Gastroesophageal sphincter (tissue), 4 donors: ENCODE measurements around the gene KCND2. TPM values are rescaled to one million over a fixed set of nuclear protein-coding genes. Genes with fewer than 3 reads are reported as not detected.

Experiments used
- ATAC-seq: fragments of 150-250 bp; one replicate; pipeline ENCODE4 v1.9.1; 2016; ENCODE audit warnings: mild to moderate bottlenecking, moderate library complexity
- H3K27ac ChIP-seq, 4 donors: fragments of 200-600 bp; sonication (generic) in 3 of 4; 1 replicate in 3 of 4; 2 replicates in 1 of 4; pipeline ENCODE4 v1.5.1; 2016 to 2019
- H3K27me3 ChIP-seq: fragments of 200-600 bp; sonication (generic); one replicate; pipeline ENCODE4 v1.5.1; 2019
- H3K36me3 ChIP-seq, 2 donors: fragments of 200-600 bp; sonication (generic); one replicate each; pipeline ENCODE4 v1.5.1; 2019; ENCODE audit warnings: control low read depth in 1 of 2
- H3K4me1 ChIP-seq, 3 donors: fragments of 200-600 bp; sonication (generic); 1 replicate in 2 of 3; 2 replicates in 1 of 3; pipeline ENCODE4 v1.5.1; 2016 to 2019; ENCODE audit warnings: control low read depth in 2 of 3
- H3K4me3 ChIP-seq, 2 donors: fragments of 200-600 bp; sonication (generic); one replicate each; pipeline ENCODE4 v1.5.1; 2019; ENCODE audit warnings: mild to moderate bottlenecking in 1 of 2, moderate library complexity in 1 of 2
- H3K9me3 ChIP-seq, 3 donors: fragments of 200-600 bp; sonication (generic); one replicate each; pipeline ENCODE4 v1.5.1; 2017 to 2019; ENCODE audit warnings: control low read depth in 2 of 3
- EP300 ChIP-seq: sonication (generic); formaldehyde crosslinking; IDR thresholded peaks from one replicate; pipeline ENCODE4 v1.6.1; 2017; ENCODE audit warnings: antibody characterized with exemption, mild to moderate bottlenecking
- POLR2A ChIP-seq, 2 donors: fragments of 450-650 bp; IDR thresholded peaks; one replicate each; pipeline ENCODE4 v1.6.1; 2017; ENCODE audit warnings: antibody characterized with exemption in 2 of 2, mild to moderate bottlenecking in 2 of 2, moderate library complexity in 1 of 2
- POLR2AphosphoS5 ChIP-seq: sonication (generic); formaldehyde crosslinking; IDR thresholded peaks from one replicate; pipeline ENCODE4 v1.6.1; 2017; ENCODE audit warnings: antibody characterized with exemption
- WGBS, 2 donors: methylation state at CpG; one replicate each; pipeline ENCODE4 v1.1.5; 2018; ENCODE audit warnings: low coverage in 1 of 2; 5-methylcytosine and 5-hydroxymethylcytosine counted together
- total RNA-seq, 4 donors: library from RNA; depleted of rRNA; stranded (reverse); fragments of >200 nt; gene quantifications; one replicate each; pipeline ENCODE4 v1.1.0, GENCODE V29; 2016
- TF ChIP-seq, protein P1 (sequence below), 4 experiments: fragments of 200-600 bp in 2 of 4; fragments of 450-650 bp in 2 of 4; sonication (generic) in 1 of 4; IDR thresholded peaks; one replicate each; pipeline ENCODE4 v1.5.1; 2017 to 2019; ENCODE audit warnings: antibody characterized with exemption in 4 of 4, mild to moderate bottlenecking in 2 of 4, moderate library complexity in 2 of 4

The KCND2 gene
- total RNA-seq, 4 donors from 2014 or later, result 0.40 to 0.93 (median 0.66) TPM

DNA sequence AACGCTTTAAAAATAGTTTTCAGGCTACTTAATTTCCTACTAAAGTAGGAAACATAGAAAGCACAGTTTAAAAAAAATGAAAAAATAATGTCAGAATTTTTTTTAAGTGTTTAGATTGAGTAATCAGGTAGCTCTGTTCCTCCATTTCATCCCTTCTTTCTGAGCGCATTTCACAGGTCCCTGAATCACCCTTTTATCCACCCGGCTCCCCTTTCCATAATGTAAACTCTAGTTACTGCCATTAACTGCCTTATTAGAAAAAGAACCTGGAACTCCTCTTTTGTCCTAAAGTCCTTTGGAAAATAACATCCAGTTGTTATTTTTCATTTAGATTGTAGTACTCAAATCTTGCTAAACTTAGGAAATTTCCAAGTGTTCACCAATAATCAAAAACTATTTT lies 5.8 kb downstream of the KCND2 start:
- Histone ChIP-seq H3K4me1 (peaks cover 0 to 2% (median 0%) of the 10 kb centered on the region in 3 donors), H3K36me3 (no peaks in the 10 kb centered on the region), H3K4me3 (no peak overlapping the region), H3K27ac (no peak overlapping the region), H3K27me3 (peaks cover 9% of the 10 kb centered on the region), H3K9me3 (no peaks in the 10 kb centered on the region)
- TF ChIP-seq, protein P1, sequence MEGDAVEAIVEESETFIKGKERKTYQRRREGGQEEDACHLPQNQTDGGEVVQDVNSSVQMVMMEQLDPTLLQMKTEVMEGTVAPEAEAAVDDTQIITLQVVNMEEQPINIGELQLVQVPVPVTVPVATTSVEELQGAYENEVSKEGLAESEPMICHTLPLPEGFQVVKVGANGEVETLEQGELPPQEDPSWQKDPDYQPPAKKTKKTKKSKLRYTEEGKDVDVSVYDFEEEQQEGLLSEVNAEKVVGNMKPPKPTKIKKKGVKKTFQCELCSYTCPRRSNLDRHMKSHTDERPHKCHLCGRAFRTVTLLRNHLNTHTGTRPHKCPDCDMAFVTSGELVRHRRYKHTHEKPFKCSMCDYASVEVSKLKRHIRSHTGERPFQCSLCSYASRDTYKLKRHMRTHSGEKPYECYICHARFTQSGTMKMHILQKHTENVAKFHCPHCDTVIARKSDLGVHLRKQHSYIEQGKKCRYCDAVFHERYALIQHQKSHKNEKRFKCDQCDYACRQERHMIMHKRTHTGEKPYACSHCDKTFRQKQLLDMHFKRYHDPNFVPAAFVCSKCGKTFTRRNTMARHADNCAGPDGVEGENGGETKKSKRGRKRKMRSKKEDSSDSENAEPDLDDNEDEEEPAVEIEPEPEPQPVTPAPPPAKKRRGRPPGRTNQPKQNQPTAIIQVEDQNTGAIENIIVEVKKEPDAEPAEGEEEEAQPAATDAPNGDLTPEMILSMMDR (IDR thresholded peaks at IDR 0.05), result no peak
- TF ChIP-seq POLR2AphosphoS5 (no peak), POLR2A (IDR thresholded peaks at IDR 0.05) (no peak), EP300 (no peak)
- ATAC-seq, result no peak
- WGBS, 2 donors, result 67 to 80% methylated on average over 2 to 3 of the region's 3 CpGs

DNA sequence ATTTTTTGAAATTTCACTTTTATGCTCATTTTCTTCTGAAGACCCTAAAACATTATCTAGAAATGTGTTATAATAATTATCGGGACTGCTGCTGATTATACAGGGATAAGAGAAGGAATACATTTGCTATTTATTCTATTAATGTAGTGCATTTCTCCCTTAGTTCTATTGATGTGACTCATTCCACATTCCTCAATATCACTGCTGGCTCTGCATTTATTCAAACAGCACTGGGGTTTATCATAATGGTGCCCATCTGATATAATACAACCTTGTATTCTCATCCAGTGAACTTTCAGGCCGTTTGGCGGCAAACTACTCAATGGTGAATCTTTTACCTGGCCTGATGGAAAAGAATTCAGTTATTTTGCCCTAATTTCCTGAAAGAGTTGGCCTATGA lies 7.8 kb downstream of the KCND2 start:
- no peaks in the 10 kb centered on the region for H3K27me3 ChIP-seq
- TF ChIP-seq POLR2AphosphoS5 (no peak), EP300 (no peak), POLR2A (IDR thresholded peaks at IDR 0.05) (no peak)
- TF ChIP-seq, protein P1 (IDR thresholded peaks at IDR 0.05), result no peak
- 71 to 79% methylated on average over 3 of the region's 3 CpGs for WGBS, 2 donors
- H3K4me3 ChIP-seq, result no peak overlapping the region
- H3K4me1 ChIP-seq, result no peaks in the 10 kb centered on the region
- no peaks in the 10 kb centered on the region for H3K9me3 ChIP-seq
- no peaks in the 10 kb centered on the region for H3K36me3 ChIP-seq
- no peak for ATAC-seq
- H3K27ac ChIP-seq, result no peak overlapping the region

DNA sequence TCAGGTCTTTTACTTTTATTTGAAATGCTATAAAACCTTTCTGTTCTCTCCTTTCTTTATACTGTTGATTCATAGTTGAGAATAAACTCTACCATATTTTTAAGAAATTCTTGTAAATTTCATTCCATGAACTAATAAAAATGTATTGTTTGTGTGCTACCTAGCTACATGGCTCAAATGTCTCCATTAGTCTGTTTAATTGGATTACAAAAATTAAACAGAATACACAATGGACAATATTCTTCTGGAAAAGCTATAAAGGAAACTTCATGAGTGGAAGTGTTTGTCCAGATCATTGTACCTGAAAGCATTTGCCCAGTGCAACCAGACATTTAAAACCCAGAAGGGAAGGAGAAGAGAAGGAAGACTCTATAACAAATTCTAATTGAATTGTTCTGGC lies 20.1 kb downstream of the KCND2 start:
- no peaks in the 10 kb centered on the region for H3K27me3 ChIP-seq
- H3K36me3 ChIP-seq, result no peaks in the 10 kb centered on the region
- no peak overlapping the region for H3K27ac ChIP-seq
- no peak overlapping the region for H3K4me3 ChIP-seq
- ATAC-seq, result no peak
- no peaks in the 10 kb centered on the region for H3K4me1 ChIP-seq
- H3K9me3 ChIP-seq, result no peaks in the 10 kb centered on the region
- no peak for TF ChIP-seq POLR2A (IDR thresholded peaks at IDR 0.05)

DNA sequence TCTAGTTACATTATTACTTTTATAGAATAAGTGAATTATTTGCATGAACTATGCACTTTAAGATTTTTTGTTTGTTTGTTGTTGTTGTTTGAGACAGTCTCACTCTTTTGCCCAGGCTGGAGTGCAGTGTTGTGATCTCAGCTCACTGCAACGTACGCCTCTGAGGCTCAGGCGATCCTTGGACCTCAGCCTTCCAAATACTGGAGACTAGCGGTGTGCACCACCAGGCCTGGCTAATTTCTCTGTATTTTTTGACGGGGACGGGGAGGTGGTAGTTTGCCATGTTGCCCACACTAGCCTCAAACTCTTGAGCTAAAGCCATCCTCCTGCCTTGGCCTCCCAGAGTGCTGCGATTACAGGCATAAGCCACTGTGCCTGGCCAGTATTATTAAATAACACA lies 29.2 kb downstream of the KCND2 start:
- Histone ChIP-seq H3K4me3 (no peak overlapping the region), H3K36me3 (no peaks in the 10 kb centered on the region), H3K4me1 (no peaks in the 10 kb centered on the region), H3K27me3 (no peaks in the 10 kb centered on the region), H3K9me3 (no peaks in the 10 kb centered on the region), H3K27ac (no peak overlapping the region)
- WGBS, 2 donors, result 88 to 100% methylated on average over 1 to 5 of the region's 7 CpGs
- no peak for TF ChIP-seq POLR2AphosphoS5
- no peak for TF ChIP-seq EP300
- no peak for TF ChIP-seq POLR2A (IDR thresholded peaks at IDR 0.05)
- TF ChIP-seq, protein P1 (IDR thresholded peaks at IDR 0.05), result no peak
- ATAC-seq, result no peak

DNA sequence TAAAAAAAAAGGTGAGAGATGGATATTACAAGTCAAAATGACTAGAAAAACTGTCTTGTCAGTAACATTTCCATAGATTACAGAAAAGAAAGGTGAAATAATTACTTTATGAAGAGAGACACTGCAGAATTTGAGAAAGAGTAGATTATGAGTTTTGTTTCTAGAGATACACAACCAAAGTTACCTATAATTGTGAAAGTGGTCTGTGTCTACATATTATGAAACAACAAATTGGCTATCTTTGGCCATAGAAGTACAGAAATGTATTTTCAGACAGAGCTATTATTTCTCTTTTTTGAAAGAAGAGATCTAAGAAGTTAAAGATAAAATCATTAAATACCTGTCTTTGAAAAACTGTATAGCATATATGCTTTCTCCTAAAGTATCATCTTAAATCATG lies 30.1 kb downstream of the KCND2 start:
- Histone ChIP-seq H3K4me1 (no peaks in the 10 kb centered on the region), H3K27ac (no peak overlapping the region), H3K36me3 (no peaks in the 10 kb centered on the region), H3K4me3 (no peak overlapping the region), H3K9me3 (no peaks in the 10 kb centered on the region), H3K27me3 (no peaks in the 10 kb centered on the region)
- ATAC-seq, result no peak
- TF ChIP-seq EP300 (no peak), POLR2A (IDR thresholded peaks at IDR 0.05) (no peak), POLR2AphosphoS5 (no peak)

DNA sequence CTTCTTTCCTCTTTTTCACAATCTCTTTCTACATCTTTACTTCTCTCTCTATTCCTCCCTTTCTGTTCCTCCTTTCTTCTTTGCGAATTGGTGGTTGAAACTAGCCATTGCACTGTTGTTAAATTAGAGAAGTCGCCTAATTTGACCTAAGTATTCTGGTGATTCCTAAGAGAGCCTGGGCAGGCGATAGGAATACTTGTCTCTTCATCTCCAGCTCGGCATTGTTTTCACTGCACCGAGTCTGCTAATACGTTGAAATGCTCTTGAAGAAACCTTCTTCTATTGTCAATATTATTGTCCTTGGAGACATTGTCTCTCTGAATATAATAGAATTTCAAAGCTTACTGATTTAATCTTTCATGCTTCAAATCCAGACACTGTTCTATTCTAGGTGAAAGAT lies 31.7 kb downstream of the KCND2 start:
- no peaks in the 10 kb centered on the region for H3K27me3 ChIP-seq
- TF ChIP-seq POLR2A (IDR thresholded peaks at IDR 0.05) (no peak), EP300 (no peak), POLR2AphosphoS5 (no peak)
- TF ChIP-seq, protein P1 (IDR thresholded peaks at IDR 0.05), result no peak
- no peaks in the 10 kb centered on the region for H3K4me1 ChIP-seq
- no peak for ATAC-seq
- no peak overlapping the region for H3K27ac ChIP-seq
- H3K9me3 ChIP-seq, result no peaks in the 10 kb centered on the region
- H3K36me3 ChIP-seq, result no peaks in the 10 kb centered on the region
- 85 to 98% methylated on average over 6 of the region's 6 CpGs for WGBS, 2 donors
- no peak overlapping the region for H3K4me3 ChIP-seq
